ENCODE results near the gene DBN1. TPM values are rescaled to one million over a fixed set of nuclear protein-coding genes. Genes with fewer than 3 reads are reported as not detected.
A peak's percentile ranks its signal among the peaks of the same experiment; 100 is the strongest.

Gene DBN1
- total and polyA plus RNA-seq, 9 of the 15 experiments (the other 6 are each of a cell fraction or from before 2014, with no cell fraction given), result 0.25 to 87.2 (median 27.9) TPM

GRCh38 chr5:177442066-177442826, 31.2 kb downstream of the DBN1 start:
- in situ Hi-C loops (cut with MboI), result no loop called here

More at GRCh38 chr5:177442066-177442826, 31.2 kb downstream of the DBN1 start:
- Histone ChIP-seq H3K9ac (ENCODE audit: insufficient read depth in 1 of 2, low read depth in 2 of 2, low read length in 2 of 2) (peak overlapping the region in 1 of 2 experiments; percentile 51; a peak in 1 of 4 replicates), H3K36me3 (ENCODE audit: control insufficient read depth, insufficient read depth, low read length) (peaks cover 57% of the 10 kb centered on the region; the same call in 2 of the 3 replicates), H3K27me3 (ENCODE audit: control insufficient read depth in 2 of 2, insufficient read depth in 2 of 2, low read length in 2 of 2) (no peaks in the 10 kb centered on the region), H4K20me1 (replicated peaks; ENCODE audit: control insufficient read depth, insufficient read depth, low read length) (peaks cover 29% of the 10 kb centered on the region; the same call in 1 of the 2 replicates), H3K79me2 (ENCODE audit: control insufficient read depth, insufficient read depth, low read length) (no peaks in the 10 kb centered on the region), H3K9me1 (ENCODE audit: control insufficient read depth, insufficient read depth, low read length) (peaks cover 3% of the 10 kb centered on the region), H3K27ac (ENCODE audit: extremely low read depth, low read depth, low read length) (no peak overlapping the region), H3K9me3 (replicated peaks; ENCODE audit: control insufficient read depth, insufficient read depth, low read depth, low read length) (no peaks in the 10 kb centered on the region), H3K4me2 (ENCODE audit: insufficient read depth, low read length) (no peak overlapping the region), H2AFZ (ENCODE audit: low read depth, low read length) (no peak overlapping the region), H3K4me3 (no peak overlapping the region), H3K4me1 (replicated peaks in 1 of 2; ENCODE audit: control insufficient read depth in 2 of 2, insufficient read depth in 2 of 2, low read length in 2 of 2) (peaks cover 19 to 54% of the 10 kb centered on the region in 2 experiments)
- no peak for ATAC-seq
- intact Hi-C loops (cut with micrococcal nuclease), result no loop called here
- WGBS (ENCODE audit: insufficient coverage, low coverage, missing lambda C conversion rate), result 84% methylated on average over 14 of the region's 20 CpGs
- no peak for DNase-seq (ENCODE audit: extremely low read depth in 1 of 4, low spot score in 3 of 4)
- FAIRE-seq, result no peak
- POLR2A ChIA-PET, result interaction anchor here (0.6 to 11.8 kb wide), 4 partner anchors 10 to 79 kb away, joined by 3 to 210 read pairs (median 4); partner anchors contain the start of gene GRK6
- CTCF ChIA-PET (ENCODE audit: low intra/inter-chr PET ratio), result no interaction called here
- TF ChIP-seq POLR2G (IDR thresholded peaks at IDR 0.05; ENCODE audit: low read depth, low read length) (peak; percentile 71), SUPT5H (IDR thresholded peaks at IDR 0.05) (peak; percentile 25; the same call in 1 of the 2 replicates), POLR2B (IDR thresholded peaks at IDR 0.05; ENCODE audit: low read depth, partially characterized antibody) (peak; percentile 13), POLR2A (conservative IDR thresholded peaks at IDR 0.05) (0 out of 2 replicates have a peak, but pooled peaks have one; percentile 29), RBFOX2 (IDR thresholded peaks at IDR 0.05; ENCODE audit: low read depth, low read length) (peak; percentile 56), POLR2AphosphoS2 (IDR thresholded peaks at IDR 0.05; ENCODE audit: low read length) (0 out of 2 replicates have a peak, but pooled peaks have one; percentile 28), MYBL2 (IDR thresholded peaks at IDR 0.05; ENCODE audit: low read depth) (no peak), MYBL2 (CRISPR knock-in tag; IDR thresholded peaks at IDR 0.05; ENCODE audit: borderline replicate concordance) (no peak), HMGXB4 (CRISPR knock-in tag; IDR thresholded peaks at IDR 0.05) (no peak), SMARCC2 (IDR thresholded peaks at IDR 0.05; ENCODE audit: low read depth) (no peak), HMGN3 (IDR thresholded peaks at IDR 0.05; ENCODE audit: borderline replicate concordance, extremely low read depth, insufficient read length, low read depth, low read length) (peak; percentile 19), BCOR (IDR thresholded peaks at IDR 0.05) (no peak), MYNN (IDR thresholded peaks at IDR 0.05) (peak; percentile 16; the same call in 1 of the 2 replicates), MYNN (CRISPR knock-in tag; IDR thresholded peaks at IDR 0.05) (no peak)
- BruUV-seq (replicated peaks), result no TSS peak

Measured in K562 (cell line).